PFSK-1 (cell line): ENCODE measurements around the gene RTF1.

ENCODE experiments used
- FOXP2 ChIP-seq: optimal IDR thresholded peaks from 2 replicates; pipeline ENCODE3; 2011; ENCODE audit warnings: borderline replicate concordance, control low read depth, inconsistent platforms; ENCODE audit not compliant: insufficient read depth; ENCODE audit errors: extremely low read length, extremely low read depth
- POLR2AphosphoS5 ChIP-seq: IDR thresholded peaks from 2 replicates; pipeline ENCODE4 v1.6.1; 2012; ENCODE audit warnings: low read depth, mild to moderate bottlenecking, control low read depth, low read length, moderate library complexity
- REST ChIP-seq, 2 experiments: IDR thresholded peaks; 2 replicates each; pipeline versions ENCODE4 v1.6.1 to v1.8.0; 2011 to 2012; ENCODE audit warnings: low read depth in 2 of 2, low read length in 2 of 2, control low read depth in 1 of 2, inconsistent platforms in 1 of 2, mild to moderate bottlenecking in 1 of 2, moderate library complexity in 1 of 2; ENCODE audit not compliant: insufficient read depth in 1 of 2
- SIN3A ChIP-seq: IDR thresholded peaks from 2 replicates; pipeline ENCODE4 v1.6.1; 2012; ENCODE audit warnings: mild to moderate bottlenecking, low read length, moderate library complexity, borderline replicate concordance; ENCODE audit not compliant: insufficient read depth
- TAF1 ChIP-seq: IDR thresholded peaks from 2 replicates; pipeline ENCODE4 v1.6.1; 2012; ENCODE audit warnings: low read length, control low read depth, borderline replicate concordance; ENCODE audit not compliant: insufficient read depth

RTF1 gene

GRCh38 chr15:41486286-41486685 is 69.4 kb downstream of the RTF1 start:
- TF ChIP-seq SIN3A (no peak), POLR2AphosphoS5 (no peak), TAF1 (no peak), FOXP2 (no peak), REST (IDR thresholded peaks at IDR 0.05; ENCODE audit: insufficient read depth in 1 of 2, low read depth in 2 of 2, low read length in 2 of 2) (no peak)

GRCh38 chr15:41487381-41487780 is 70.5 kb downstream of the RTF1 start:
- TF ChIP-seq POLR2AphosphoS5 (no peak), SIN3A (no peak), TAF1 (no peak), FOXP2 (no peak), REST (IDR thresholded peaks at IDR 0.05; ENCODE audit: insufficient read depth in 1 of 2, low read depth in 2 of 2, low read length in 2 of 2) (no peak)

- no peak for TF ChIP-seq TAF1
- TF ChIP-seq FOXP2: no peak
- no peak for TF ChIP-seq SIN3A
- TF ChIP-seq POLR2AphosphoS5: no peak
- TF ChIP-seq REST (IDR thresholded peaks at IDR 0.05; ENCODE audit: insufficient read depth in 1 of 2, low read depth in 2 of 2, low read length in 2 of 2): no peak
Measured at GRCh38 chr15:41487802-41488201, 70.9 kb downstream of the RTF1 start.

- TF ChIP-seq TAF1 (no peak), POLR2AphosphoS5 (no peak), SIN3A (no peak), REST (IDR thresholded peaks at IDR 0.05; ENCODE audit: insufficient read depth in 1 of 2, low read depth in 2 of 2, low read length in 2 of 2) (no peak), FOXP2 (no peak)
Measured at GRCh38 chr15:41489641-41490040, 72.7 kb downstream of the RTF1 start.

- TF ChIP-seq REST (IDR thresholded peaks at IDR 0.05; ENCODE audit: insufficient read depth in 1 of 2, low read depth in 2 of 2, low read length in 2 of 2) (no peak), TAF1 (no peak), SIN3A (no peak), FOXP2 (no peak), POLR2AphosphoS5 (no peak)
Measured at GRCh38 chr15:41490355-41490754, 73.5 kb downstream of the RTF1 start.
